ENCODE measurements around the gene ESPN. TPM values are rescaled to one million over a fixed set of nuclear protein-coding genes. Genes with fewer than 3 reads are reported as not detected.

Gene ESPN, protein sequence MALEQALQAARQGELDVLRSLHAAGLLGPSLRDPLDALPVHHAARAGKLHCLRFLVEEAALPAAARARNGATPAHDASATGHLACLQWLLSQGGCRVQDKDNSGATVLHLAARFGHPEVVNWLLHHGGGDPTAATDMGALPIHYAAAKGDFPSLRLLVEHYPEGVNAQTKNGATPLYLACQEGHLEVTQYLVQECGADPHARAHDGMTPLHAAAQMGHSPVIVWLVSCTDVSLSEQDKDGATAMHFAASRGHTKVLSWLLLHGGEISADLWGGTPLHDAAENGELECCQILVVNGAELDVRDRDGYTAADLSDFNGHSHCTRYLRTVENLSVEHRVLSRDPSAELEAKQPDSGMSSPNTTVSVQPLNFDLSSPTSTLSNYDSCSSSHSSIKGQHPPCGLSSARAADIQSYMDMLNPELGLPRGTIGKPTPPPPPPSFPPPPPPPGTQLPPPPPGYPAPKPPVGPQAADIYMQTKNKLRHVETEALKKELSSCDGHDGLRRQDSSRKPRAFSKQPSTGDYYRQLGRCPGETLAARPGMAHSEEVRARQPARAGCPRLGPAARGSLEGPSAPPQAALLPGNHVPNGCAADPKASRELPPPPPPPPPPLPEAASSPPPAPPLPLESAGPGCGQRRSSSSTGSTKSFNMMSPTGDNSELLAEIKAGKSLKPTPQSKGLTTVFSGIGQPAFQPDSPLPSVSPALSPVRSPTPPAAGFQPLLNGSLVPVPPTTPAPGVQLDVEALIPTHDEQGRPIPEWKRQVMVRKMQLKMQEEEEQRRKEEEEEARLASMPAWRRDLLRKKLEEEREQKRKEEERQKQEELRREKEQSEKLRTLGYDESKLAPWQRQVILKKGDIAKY
- 10 to 100 TPM in 2 of 6 donors, 1 to 10 TPM in 4; 2.1 to 27.2 (median 4.8) TPM for total RNA-seq

DNA sequence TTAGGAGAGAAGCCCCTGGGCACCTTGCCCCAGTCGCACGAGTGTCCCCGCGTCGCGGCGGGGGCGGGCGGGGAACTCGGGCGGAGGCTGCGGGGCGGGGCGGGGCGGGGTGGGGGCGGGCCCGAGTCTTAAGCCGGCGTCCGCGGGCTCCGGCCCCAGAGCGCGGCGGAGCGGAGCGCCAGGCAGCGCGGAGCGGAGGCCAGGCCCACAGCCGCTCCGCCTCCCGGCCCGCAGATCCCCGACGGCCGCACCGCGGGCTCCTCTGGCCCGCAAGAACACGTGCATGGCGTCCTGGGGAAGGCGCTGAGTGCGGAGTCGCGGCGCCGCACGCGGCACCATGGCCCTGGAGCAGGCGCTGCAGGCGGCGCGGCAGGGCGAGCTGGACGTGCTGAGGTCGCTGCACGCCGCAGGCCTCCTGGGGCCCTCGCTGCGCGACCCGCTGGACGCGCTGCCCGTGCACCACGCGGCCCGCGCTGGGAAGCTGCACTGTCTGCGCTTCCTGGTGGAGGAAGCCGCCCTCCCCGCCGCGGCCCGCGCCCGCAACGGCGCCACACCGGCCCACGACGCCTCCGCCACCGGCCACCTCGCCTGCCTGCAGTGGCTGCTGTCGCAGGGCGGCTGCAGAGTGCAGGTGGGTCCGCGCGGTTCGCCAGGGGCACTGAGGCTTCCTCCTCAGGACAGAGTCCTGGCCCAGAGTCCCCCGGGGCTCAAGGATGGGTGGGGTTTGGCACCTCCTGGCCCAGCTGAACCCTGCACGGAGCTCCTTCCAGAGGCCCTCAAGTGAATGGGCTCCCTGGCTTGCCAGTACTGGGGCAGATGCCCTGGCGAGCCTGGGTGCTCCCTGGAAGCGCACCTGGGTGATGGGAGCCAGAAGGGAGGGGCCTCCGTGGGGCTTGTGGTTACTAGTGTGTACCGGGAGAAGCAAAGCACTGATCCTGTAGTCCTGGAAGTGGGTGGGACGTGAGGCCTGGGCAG, at the start of gene ESPN:
TSS of gene ESPN (plus strand) at position 158 of the 975 bp plus-strand sequence. CDS start at position 338, 180 bp downstream.
- Histone ChIP-seq H3K4me3 (peak within 1 kb of the TSS in 3 of 4 donors; percentile 32 to 35 (median 33)), H3K27me3 (peaks cover 0 to 56% (median 28%) of the 10 kb centered on the region in 4 donors), H3K36me3 (no peaks in the 10 kb centered on the region), H3K4me1 (peaks cover 31 to 43% (median 33%) of the 10 kb centered on the region in 4 donors), H3K9me3 (no peaks in the 10 kb centered on the region), H3K27ac (no peak within 1 kb of the TSS)
- ATAC-seq (ENCODE audit: low FRiP score in 2 of 2) (peak in 1 of 2 donors; percentile 37), DNase-seq (peak in 1 of 2 donors; percentile 86)
- TF ChIP-seq POLR2AphosphoS5 (IDR thresholded peaks at IDR 0.05): no peak
- TF ChIP-seq, protein P1, sequence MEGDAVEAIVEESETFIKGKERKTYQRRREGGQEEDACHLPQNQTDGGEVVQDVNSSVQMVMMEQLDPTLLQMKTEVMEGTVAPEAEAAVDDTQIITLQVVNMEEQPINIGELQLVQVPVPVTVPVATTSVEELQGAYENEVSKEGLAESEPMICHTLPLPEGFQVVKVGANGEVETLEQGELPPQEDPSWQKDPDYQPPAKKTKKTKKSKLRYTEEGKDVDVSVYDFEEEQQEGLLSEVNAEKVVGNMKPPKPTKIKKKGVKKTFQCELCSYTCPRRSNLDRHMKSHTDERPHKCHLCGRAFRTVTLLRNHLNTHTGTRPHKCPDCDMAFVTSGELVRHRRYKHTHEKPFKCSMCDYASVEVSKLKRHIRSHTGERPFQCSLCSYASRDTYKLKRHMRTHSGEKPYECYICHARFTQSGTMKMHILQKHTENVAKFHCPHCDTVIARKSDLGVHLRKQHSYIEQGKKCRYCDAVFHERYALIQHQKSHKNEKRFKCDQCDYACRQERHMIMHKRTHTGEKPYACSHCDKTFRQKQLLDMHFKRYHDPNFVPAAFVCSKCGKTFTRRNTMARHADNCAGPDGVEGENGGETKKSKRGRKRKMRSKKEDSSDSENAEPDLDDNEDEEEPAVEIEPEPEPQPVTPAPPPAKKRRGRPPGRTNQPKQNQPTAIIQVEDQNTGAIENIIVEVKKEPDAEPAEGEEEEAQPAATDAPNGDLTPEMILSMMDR (IDR thresholded peaks at IDR 0.05): no peak
- TF ChIP-seq EP300 (IDR thresholded peaks at IDR 0.05): no peak
- TF ChIP-seq POLR2A (IDR thresholded peaks at IDR 0.05): no peak
- WGBS, 2 donors: 5 to 14% methylated on average over 5 to 35 of the region's 99 CpGs

DNA sequence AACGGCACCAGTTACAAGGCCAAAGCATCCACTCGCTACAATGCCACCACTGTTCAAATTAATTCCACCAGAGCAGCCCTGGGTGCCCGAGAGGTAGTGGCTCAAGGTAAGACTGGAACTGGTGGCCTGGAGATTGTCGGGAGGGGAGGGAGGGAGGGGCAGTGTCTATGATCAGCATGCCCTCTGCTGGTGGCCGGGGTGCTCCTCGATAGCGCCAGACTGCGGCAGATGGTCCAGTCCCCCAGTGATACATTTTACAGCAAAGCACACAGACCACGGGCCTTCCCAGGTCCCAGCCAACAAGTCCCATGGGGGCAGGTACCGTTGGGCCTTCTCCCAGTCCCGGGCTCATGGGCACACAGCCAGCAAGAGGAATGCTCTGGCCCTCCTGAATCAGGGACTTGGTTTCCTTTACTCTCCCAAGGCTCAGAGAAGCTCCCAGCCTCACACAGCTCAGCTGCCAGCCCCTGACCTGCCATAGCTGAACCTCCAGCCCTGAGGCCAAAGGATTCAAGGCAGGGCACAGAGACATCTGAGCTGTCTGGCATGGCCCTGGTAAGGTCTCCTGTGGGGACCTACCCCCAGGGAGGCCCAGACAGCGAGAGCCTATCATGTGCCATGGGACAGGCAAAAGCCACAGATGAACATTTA, 46.4 kb upstream of the ESPN start:
- WGBS, 2 donors: 75 to 81% methylated on average over 9 to 10 of the region's 12 CpGs
- no peak overlapping the region for H3K27ac ChIP-seq
- H3K4me1 ChIP-seq: no peaks in the 10 kb centered on the region
- no peak for ATAC-seq (ENCODE audit: low FRiP score in 2 of 2)
- no peak overlapping the region for H3K4me3 ChIP-seq
- TF ChIP-seq EP300 (IDR thresholded peaks at IDR 0.05) (no peak), POLR2AphosphoS5 (IDR thresholded peaks at IDR 0.05) (no peak), POLR2A (IDR thresholded peaks at IDR 0.05) (no peak)
- TF ChIP-seq, protein P1 (IDR thresholded peaks at IDR 0.05): no peak
- H3K9me3 ChIP-seq: no peaks in the 10 kb centered on the region
- no peak for DNase-seq
- H3K36me3 ChIP-seq: no peaks in the 10 kb centered on the region
- H3K27me3 ChIP-seq: no peaks in the 10 kb centered on the region

DNA sequence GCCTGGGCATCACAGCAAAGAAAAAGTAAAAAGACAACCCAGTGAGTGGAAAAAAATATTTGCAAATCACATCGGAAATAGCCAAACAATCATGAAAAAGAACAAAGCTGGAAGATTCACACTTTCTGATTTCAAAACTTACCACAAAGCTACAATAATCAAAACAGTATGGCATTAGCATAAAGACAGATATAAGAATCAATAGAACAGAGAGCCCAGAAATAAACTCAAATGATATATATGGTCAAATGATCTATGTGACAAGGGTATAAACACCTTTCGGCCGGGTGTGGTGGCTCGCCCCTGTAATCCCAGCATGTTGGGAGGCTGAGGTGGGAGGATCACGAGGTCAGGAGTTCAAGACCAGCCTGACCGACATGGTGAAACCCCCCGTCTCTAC, 44.5 kb upstream of the ESPN start:
- TF ChIP-seq, protein P1 (IDR thresholded peaks at IDR 0.05): no peak
- no peak for TF ChIP-seq POLR2A (IDR thresholded peaks at IDR 0.05)
- no peak for TF ChIP-seq EP300 (IDR thresholded peaks at IDR 0.05)
- no peak for TF ChIP-seq POLR2AphosphoS5 (IDR thresholded peaks at IDR 0.05)
- Histone ChIP-seq H3K9me3 (no peaks in the 10 kb centered on the region), H3K27me3 (no peaks in the 10 kb centered on the region), H3K4me3 (no peak overlapping the region), H3K27ac (no peak overlapping the region), H3K36me3 (no peaks in the 10 kb centered on the region), H3K4me1 (peaks cover 0 to 2% (median 0%) of the 10 kb centered on the region in 4 donors)
- WGBS, 2 donors: 94 to 95% methylated on average over 7 of the region's 7 CpGs
- DNase-seq (no peak), ATAC-seq (ENCODE audit: low FRiP score in 2 of 2) (no peak)

DNA sequence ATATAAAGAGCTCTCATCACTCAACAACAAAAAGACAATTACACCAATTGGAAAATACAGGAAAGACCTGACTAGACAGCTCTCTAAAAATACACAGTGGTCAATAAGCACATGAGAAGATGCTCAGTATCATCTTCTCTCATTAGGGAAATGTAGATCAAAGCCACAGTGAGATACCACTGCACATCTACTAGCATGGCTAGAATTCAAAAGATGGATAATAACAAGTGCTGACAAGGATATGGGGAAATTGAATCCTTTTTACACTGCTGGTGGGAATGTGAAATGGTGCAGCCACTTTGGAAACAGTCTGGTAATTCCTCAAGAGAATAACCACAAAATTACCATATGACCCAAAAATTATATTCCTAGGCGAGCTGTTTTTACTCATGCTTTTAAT, 40.4 kb upstream of the ESPN start:
- Histone ChIP-seq H3K27me3 (no peaks in the 10 kb centered on the region), H3K27ac (no peak overlapping the region), H3K4me1 (peaks cover 0 to 13% (median 6%) of the 10 kb centered on the region in 4 donors), H3K4me3 (no peak overlapping the region), H3K9me3 (no peaks in the 10 kb centered on the region), H3K36me3 (no peaks in the 10 kb centered on the region)
- 100% methylated on average over 1 of the region's 1 CpG for WGBS, 2 donors
- ATAC-seq (ENCODE audit: low FRiP score in 2 of 2) (no peak), DNase-seq (no peak)
- TF ChIP-seq POLR2A (IDR thresholded peaks at IDR 0.05): no peak
- TF ChIP-seq, protein P1 (IDR thresholded peaks at IDR 0.05): no peak
- TF ChIP-seq POLR2AphosphoS5 (IDR thresholded peaks at IDR 0.05): no peak
- no peak for TF ChIP-seq EP300 (IDR thresholded peaks at IDR 0.05)

All from upper lobe of left lung (tissue), 6 donors.